ENCODE measurements around the gene IL17RD.

Gene IL17RD

DNA sequence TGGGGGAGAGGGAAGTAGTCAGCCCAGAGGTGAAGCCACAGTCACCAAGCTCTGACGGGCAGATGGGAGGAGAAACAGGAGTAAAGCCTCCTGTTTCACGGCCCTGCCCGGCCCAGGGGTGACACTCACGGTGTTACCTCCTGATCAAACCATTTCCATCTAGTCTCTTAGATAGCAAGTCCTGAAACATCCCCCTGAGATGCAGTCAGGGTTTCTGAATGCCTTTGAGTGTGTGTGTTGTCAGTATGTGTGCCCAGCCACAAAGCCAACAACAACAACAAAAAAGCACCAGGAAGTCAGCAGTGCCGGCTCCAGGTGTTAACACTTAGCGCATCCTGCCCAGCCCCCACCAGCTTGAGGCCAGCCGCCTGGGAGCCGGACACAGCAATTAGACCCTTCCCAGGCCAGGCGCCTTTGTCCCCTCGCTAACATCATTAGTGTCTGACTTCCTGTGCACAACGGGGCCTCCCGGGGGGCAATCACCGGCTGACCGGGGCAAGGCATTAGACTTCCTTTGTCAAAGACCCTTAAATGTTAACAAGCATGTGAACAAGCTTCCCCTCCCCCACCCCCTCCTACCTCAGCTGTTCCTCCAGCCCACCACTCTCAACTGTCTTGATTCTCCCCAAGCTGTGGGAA, 34.5 kb downstream of the IL17RD start:
- no peak for DNase-seq

DNA sequence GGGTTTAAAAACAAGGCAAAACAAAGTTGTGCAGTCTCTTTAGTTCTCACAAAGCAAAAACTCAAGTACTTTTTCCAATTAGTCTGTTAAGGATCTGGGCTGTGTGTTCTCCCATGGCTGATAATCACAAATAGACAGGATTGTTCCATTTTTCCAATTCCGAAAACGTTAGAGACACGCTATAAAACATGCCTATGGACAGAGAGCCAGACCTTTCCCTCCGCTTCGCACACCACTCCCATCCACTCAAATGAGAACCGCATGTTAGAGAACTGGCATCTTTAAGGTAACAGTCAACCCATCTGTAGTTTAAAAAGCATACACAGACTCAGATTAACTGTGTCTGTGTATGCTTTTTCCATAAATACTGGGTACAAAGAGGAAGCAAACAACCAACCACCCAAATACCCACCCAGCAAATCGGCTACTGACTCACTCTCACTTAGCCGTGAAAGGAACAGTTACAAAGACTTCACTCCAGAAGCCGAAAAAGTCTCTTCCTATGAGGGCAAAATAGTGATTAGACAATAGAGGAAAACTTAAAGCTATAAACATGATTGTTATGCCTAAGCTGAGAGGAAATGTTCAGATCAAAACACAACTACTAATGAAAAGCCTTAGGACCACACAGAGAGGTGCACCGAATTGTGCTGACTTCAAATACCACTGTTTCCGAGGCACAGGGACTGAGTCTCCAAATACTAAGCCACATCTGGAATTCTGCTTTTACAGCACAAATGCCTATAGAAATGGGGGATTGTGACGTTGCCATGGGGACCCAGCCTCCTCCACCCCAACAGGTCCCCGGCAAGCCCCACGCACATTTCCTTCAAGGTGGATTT, 36.1 kb downstream of the IL17RD start:
- DNase-seq = no peak

DNA sequence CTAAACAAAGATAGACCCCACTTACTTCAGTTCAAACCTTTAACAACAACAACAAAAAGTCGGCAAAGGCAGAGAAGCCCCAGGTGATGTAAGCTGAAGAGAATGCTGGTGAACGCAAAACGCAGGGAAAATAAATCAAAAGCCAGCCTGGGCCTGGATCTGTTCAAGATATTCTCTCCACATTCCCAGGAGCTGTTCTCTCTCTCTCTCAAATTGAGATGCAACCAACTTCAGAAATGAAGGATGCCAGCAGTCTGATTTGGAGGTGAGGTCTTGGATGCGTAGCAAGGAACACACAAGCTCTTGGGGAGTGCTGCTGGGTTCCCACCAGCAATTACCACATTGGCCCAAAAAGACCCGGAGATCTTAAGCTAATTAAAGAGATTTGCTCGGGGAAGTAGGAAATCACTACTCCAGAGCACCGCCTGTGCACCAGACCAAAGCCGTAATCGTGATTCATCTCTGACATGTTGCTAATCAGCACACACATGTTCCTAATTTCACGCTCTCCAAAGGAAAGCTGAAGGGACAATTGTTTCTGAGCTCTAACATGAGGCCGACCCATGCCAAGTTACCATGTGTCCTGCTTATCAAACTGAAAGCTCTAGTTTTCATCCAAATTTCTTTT, 37.1 kb downstream of the IL17RD start:
- no peak for DNase-seq

DNA sequence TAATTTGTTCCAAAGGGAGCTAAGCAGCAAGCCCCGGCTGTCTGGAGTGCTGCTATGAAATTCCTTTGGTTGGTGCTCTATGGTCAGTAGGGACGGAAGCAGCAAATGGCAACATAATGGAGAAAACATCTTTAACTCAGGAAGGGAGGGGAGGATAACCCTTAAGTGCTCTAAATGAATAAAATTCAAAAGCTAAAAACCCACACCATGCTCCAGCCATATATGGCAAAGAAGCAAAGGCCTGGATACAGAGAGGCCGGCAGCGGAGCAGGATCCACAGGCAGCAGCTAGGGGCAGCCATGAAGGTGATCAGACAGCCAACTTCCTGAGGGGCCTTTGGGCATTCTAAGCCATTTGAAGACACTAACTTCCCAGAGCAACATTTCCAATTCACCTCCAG, 38.9 kb downstream of the IL17RD start:
- DNase-seq = no peak

DNA sequence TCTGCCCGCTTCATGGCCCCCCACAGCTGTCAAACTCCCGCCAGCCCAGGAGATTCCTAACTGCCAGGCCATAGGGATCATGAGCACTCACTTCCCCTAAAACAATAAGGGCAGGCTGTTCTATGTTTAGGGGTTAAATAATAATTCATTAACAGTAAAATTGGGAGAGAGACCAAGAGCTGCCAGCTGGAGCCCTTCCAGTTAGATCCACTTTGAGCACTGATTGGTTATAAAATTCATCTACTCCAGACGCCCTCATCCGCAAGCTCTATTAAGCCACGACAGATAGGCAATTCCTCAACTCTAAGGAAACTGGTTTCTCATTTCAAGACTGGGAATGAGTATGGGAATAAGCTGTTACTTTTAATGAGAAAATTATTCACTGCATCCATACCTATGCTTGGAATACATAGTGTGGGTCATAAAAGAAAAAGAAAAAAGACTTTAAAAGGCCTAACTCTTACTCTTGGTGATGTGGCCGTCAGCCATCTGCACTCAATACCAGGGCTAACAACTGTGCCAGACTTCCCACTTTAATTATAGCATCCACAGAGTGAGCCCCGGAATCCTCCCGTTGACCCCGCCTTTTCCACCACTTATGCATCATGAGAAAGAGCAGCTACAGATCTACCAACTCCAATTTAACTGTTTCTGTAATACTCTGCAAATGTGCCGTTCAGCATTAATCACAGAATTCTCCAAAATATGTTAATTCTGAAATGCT, 44.5 kb downstream of the IL17RD start:
- no peak for DNase-seq

DNA sequence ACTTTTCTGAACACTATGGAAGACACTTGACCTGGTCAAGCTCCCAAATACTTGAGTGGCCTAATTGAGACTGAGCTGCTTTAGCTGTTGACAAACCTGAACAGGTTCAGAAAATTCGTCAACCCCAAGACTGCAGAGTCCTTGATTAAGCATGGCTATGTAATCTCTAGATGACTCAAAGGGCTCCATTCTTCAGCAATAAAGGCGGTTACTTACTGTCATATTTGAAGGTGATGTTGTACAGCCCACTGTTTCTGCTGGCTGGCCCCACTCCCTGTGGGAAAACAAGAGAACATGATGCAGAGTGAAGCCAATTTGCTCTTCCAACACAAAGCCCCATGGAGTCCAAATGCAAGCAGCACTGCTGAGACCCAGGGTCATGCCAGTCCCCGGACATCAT, 45.1 kb downstream of the IL17RD start:
- DNase-seq = no peak

DNA sequence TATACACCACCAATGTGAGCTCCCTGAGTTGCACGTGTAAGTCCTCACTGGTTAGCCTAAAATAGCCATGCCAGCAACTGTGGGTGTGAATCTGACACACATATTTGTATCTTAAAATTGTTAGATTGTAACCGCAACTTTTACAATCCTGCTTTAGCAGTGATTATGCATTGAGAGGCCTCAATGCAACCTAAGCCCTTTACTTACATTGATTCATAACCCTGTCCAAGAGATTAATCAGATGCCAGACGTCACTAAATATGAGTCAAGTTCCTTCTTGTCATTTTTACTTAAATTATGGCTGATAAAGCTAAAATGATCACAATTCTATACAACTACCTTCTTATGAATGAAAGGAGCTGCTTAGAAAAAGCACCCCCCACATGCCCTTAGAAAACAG, 46.9 kb downstream of the IL17RD start:
- no peak for DNase-seq

DNA sequence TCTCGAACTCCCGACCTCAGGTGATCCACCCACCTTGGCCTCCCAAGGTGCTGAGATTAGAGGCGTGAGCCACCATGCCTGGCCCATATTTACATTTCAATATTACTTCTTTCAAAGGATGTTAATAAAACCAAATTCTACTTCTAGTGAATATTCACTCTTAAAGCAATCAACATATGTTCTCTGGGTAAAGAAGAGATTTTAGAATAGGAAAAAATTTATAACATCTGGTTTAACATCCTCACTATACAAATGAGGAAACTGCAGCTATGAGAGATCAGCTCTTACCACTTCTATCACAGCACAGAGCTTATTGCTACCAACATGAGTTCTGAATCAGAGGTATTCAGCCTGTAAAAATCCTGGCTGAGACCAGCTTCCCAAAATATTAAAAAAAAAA, 48.7 kb downstream of the IL17RD start:
- no peak for DNase-seq

DNA sequence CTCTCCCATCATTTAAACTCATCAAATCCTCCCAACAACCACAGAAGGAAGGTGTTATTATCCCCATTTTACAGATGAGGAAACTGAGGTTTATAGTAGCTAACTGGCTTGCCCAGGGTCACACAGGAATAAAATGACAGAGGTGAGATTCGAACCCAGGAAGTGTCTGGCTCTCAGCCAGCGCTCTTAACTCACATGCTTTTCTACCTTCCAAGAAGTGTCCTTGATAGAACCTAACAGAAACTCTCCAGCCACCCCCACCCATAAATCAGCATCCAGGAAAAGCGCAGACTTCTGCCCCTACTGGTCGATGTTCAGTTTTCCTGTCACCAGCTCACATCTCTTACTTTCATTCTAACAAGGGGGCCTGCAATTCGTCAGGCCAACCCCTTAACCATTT, 52.9 kb downstream of the IL17RD start:
- DNase-seq = no peak

DNA sequence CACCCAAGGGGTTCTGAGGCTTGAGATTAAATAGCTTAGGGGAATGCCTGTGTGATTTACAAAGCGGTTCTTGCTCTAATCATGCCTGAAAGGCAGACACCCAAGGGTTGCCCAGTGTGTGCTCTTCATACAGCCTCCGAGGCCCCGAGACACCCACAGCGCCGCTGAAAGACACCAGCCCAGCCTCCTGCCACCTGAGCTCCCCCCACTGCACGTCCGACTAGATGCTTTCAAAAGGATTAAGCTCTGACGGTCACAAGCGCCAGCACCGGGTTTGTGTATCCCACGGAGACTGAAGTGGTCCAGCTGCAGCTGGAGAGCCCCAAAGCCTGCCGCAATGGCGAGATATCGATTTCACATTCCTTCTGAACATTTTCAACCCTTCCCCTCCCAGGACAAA, 54.4 kb downstream of the IL17RD start:
- DNase-seq = no peak

DNA sequence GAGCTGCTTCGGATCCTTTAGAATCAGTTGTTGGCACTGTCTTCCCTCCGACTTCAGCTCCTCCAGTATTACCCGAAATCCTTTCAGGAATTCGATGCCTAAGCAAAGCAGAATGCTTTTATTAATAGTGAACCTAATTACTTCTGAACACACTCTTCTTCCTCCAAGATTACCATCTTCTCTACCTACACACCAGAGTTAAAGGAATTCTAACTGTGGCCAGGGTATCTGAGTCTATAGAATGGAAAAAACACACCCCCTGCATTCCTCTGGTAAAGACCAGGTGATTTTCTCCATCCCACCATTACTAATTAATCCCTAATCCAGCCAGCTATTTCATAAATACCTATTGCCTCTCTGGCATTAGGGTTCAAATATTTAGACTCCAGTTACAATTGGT, 54.9 kb downstream of the IL17RD start:
- no peak for DNase-seq

DNA sequence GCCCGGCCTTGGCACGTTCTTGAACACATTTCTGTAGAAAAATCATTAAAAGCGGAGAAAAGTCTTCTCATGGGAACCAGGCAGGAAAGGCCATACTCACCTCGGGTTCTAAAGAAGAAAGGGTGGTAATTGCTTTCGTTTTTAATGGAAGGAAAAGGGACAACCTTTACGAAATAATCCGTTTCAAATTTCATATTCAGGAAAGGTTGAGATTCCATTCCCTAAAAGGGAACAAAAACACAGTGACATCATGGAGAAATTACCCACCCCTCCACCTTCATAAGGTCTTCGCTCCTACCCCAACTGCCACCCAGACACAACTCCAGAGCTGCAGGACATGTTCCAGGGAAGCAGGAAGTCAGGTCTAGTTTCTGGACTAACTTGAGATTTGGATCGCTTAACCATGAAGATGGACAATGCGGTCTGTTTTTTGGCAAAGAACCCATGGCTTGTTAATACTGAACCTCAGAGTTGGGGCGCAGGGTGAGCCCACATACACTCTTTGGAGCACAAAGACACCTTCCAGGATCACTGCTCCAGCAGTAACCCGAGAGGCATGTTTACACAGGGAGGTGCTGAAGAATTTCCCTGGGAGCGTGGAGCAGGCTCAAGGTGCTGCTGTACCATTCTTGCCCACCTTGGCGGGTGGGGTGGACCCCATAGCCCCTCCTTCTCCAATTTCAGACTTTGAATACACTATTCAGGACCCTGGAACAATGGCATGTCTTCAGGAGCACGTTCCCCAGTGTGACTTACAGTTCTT, 55.5 kb downstream of the IL17RD start:
- no peak for DNase-seq

DNA sequence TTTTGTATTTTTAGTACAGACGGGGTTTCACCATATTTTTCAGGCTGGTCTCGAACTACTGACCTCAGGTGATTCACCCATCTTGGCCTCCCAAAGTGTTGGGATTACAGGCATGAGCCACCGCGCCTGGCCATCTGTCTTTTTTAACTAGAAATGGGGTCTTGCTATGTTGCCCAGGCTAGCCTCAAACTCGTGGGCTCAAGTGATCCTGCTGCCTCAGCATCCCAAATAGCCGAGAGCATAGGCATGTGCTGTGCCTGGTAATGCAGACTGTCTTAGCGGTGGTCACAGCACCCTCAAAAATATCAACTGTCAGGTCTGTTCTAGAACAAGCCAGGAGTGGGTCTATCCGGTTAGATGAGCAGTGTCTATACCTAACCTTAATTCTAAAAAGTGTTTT, 56.5 kb downstream of the IL17RD start:
- no peak for DNase-seq

DNA sequence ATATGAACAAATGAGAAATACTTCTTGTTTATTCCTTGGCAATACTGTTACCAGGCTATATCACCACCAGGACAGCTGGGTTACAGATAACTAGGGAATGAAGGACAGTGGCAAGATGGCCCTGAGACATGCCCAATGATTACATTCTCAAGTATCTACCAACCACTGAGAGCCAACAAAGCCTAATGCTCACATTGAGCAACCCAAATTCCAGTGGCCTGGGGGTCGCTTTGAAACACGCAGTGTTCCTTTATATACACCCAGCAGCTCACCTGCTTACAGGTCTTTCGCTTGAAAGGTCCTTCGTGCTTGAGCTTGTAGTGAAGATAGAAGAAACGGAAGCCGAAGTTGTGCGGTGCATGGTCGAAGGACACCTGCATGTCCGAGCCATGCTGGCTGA, 59.6 kb downstream of the IL17RD start:
- DNase-seq = no peak

DNA sequence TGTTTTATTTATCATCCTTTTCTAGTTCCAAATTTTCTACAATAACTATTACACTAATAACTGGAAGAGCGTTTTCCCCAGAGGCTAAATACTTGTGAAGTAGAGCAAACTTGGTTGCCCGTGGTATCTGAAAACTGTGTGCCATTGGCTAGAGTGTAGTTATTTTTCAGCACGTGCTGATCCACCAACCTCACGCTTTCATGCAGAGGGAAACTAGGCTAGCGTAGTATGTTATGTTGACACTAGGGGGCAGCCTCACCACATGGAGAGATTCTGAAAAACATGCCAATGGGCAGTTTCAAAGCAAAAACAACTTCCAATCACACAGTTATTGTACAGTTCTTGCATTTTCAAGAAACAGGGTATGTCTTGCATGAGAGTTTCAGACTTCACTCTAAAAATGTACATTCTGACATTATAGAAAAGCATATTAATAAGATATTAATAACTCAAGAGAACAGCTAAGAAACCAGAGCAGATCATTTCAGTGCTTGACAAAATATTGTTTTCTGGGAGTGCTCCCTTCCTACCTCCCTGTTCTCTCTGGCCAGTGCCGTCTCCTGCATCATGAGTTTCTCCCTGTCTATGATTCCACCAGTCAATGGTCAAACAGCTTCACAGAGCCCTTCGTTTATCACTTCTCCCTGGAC, 65.0 kb downstream of the IL17RD start:
- DNase-seq = peak; percentile 62

DNA sequence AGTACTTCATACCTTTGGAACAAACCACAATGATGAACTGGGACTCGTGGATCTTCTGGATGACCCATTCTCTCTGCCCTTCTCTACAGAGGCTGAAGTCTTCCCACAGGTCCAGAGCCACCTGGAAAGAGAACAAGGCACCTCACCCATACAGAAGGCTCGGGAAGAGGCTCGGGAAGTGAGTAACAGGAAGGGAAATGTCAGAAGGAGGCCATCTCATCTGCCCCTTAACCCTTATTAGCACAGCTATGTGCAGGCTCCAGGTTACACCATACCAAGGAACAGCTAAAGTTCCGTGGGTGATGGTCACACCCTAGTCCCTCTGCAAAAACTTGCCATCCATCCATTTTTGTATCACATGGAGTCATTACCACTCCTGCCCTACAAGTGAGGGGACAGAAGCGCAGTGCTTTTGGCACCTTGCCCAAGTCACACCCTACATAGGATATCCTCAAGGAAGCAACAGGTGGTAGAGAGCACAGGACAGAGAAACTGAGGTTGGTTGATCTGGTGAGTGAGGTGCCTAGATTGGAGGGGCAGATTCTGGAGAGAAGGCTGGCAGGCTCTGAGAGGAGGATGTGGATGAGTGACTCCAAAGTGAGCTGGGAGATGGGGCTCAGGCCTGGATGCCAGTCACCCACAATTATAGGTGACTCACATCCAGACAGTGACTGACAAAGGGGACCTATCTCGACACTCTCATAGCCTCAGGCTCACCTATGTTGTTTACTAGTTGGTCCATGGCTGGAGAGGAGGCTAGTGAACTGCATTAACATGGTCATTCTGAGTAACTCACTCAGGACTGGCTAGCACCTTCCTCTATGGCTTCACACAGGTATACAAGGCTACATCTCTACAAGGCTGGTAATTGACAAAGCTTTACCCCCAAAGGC, 66.5 kb downstream of the IL17RD start:
- no peak for DNase-seq

DNA sequence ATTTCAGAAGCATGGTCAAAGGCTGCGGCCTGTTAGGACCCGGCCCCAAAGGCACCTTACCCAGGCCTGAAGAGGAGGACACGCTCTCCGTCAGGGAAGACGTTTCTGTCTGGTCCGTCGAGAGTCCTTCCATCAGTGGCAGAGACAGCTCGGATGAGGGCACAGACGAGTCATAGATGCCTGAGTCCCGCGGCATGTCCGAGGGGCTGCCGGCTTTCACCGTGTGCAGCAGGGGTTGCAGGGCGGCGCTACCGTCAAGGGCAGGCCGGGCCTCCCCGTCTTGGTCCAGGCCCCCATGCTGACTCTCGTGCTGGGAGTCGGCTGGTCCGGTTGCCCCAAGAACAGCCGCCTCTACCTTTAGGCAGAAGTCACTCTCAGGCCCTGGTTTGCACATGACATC, 67.6 kb downstream of the IL17RD start:
- DNase-seq = no peak

DNA sequence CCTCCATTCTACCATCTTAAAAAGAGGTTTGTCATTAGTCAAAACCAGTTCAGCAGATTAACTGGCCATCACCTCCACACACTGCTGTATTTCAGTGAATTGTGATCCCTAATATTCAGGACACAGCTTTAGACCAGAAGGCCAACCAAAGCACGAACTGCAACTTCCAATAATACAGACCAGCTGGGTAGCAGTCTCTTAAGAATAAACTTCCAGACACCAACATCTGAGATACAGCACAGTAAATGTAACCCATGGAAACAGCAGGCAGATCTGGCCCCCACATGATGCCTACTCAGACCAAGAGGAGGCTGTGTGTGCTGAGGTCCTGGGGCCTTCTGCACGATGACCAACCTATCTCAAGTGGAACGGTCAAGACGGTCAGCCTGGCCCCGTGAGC, 69.8 kb downstream of the IL17RD start:
- DNase-seq = no peak

DNA sequence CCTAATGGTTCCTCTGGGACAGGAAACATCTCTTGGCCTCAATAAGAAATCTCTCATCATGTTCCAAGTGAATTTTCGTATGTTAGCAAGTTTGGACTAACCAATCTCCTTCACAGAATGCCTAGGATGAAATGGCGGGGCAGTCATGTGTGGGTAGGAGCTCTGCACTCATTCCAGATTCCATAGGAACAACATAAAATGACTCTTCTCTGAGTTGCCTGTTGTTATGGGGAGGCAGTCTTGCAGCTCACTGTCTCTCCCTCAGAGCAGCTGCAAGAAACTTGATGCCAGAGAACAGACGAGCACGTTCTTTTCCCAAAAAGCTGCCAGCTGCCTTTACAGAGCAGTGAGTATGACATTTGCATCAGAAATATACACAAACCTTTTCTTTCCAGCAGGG, 70.6 kb downstream of the IL17RD start:
- DNase-seq = no peak

DNA sequence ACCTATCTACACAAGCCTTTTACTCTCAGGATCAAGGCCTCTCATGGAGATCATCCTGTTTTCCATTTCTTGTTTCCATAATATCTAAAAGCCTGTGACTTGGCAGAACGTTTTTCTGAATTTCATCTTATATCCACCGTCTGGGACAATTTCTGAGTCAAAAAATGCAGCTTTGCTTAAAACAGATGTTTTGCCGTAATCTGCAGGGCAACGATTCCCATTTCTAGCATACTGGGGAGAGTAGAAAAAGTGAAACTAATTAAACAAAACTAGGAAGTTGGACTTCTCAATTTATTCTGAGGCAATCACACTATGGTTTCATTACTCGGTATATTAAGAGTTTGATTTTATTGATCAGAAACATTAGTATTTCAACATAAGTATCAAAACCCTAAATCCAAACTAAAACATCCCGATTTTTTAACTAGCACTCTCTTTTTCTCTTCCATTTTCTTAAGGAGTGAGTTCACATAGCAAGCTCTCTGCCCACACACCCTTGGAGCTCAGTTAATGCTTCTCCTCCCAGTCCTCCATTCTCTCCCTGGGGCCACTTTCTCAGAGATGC, 71.1 kb downstream of the IL17RD start:
- no peak for DNase-seq

DNA sequence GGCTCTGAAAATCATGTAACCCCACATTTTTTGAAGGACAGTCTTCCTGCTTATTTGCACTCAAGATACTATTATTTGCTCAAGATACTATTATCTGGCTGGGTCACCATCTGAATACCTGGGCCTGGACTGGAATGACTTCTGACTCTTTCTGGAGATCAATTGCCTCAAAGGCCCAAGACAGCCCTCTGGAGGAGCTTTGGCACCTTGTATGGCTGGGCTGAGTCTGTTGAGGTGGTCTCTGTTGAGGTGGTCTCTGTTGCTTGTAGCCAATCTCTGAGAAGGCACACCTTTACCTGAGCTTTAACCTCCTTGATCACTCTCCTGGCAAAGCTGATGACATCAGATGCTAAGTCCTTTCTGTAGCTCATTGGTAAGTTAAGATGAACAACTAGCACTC, 71.7 kb downstream of the IL17RD start:
- DNase-seq = no peak

All from CD4-positive, alpha-beta T cell treated with Interleukin-10 for 1 hour (primary cell).